Neural cell (in vitro differentiated cells): ENCODE measurements around the gene IGLON5. TPM values are rescaled to one million over a fixed set of nuclear protein-coding genes. Genes with fewer than 3 reads are reported as not detected.

Source experiments
- H2AFZ ChIP-seq: fragments of 200-600, 300-800 bp; sonication (generic), shearing (Covaris generic); 2 replicates; pipeline ENCODE4 v1.6.0; 2014; ENCODE audit warnings: low read depth, mild to moderate bottlenecking, antibody characterized with exemption, low read length, moderate library complexity
- H3F3A ChIP-seq: fragments of 200-600 bp; shearing (Covaris generic); 2 replicates; pipeline ENCODE4 v1.6.1; 2016; ENCODE audit warnings: mild to moderate bottlenecking, moderate library complexity, mixed read lengths, antibody characterized with exemption, low read length; ENCODE audit not compliant: insufficient read depth, poor library complexity, severe bottlenecking
- H3K27ac ChIP-seq: fragments of 200-600, 300-800 bp; sonication (generic), shearing (Covaris generic); 2 replicates; pipeline ENCODE4 v1.5.1; 2014; ENCODE audit warnings: mild to moderate bottlenecking, low read length, moderate library complexity
- H3K27me3 ChIP-seq: fragments of 300-800, 200-600 bp; sonication (generic), shearing (Covaris generic); 2 replicates; pipeline ENCODE4 v1.6.0; 2014; ENCODE audit warnings: mild to moderate bottlenecking, low read depth, low read length, moderate library complexity; ENCODE audit not compliant: insufficient read depth
- H3K36me3 ChIP-seq: fragments of 300-800, 200-600 bp; sonication (generic), shearing (Covaris generic); 2 replicates; pipeline ENCODE4 v1.5.1; 2014; ENCODE audit warnings: mild to moderate bottlenecking, antibody characterized with exemption, low read length, moderate library complexity; ENCODE audit not compliant: insufficient read depth
- H3K4me2 ChIP-seq: fragments of 300-800, 200-600 bp; sonication (generic), shearing (Covaris generic); 2 replicates; pipeline ENCODE4 v1.6.0; 2014; ENCODE audit warnings: mild to moderate bottlenecking, low read length
- H3K4me3 ChIP-seq: fragments of 300-800, 200-600 bp; sonication (generic), shearing (Covaris generic); 2 replicates; pipeline ENCODE4 v1.5.1; 2014; ENCODE audit warnings: mild to moderate bottlenecking, low read length, moderate library complexity
- H3K79me2 ChIP-seq: fragments of 200-600 bp; shearing (Covaris generic); replicated peaks from 2 replicates; pipeline ENCODE4 v1.6.0; 2014; ENCODE audit warnings: mild to moderate bottlenecking, low read length, moderate library complexity; ENCODE audit not compliant: insufficient read depth
- H3K9ac ChIP-seq: fragments of 300-800, 200-600 bp; sonication (generic), shearing (Covaris generic); 2 replicates; pipeline ENCODE4 v1.6.1; 2016; ENCODE audit warnings: mild to moderate bottlenecking, low read length, mixed read lengths
- H3K9me2 ChIP-seq: fragments of 200-600 bp; shearing (Covaris generic); 2 replicates; pipeline ENCODE4 v1.6.1; 2016; ENCODE audit warnings: mild to moderate bottlenecking, low read length, mixed read lengths; ENCODE audit not compliant: insufficient read depth
- H3K9me3 ChIP-seq: fragments of 200-600, 300-800 bp; sonication (generic), shearing (Covaris generic); 2 replicates; pipeline ENCODE4 v1.6.1; 2016; ENCODE audit warnings: mild to moderate bottlenecking, mixed run types, low read length, moderate library complexity, mixed read lengths
- H4K20me1 ChIP-seq: fragments of 200-600 bp; shearing (Covaris generic); 2 replicates; pipeline ENCODE4 v1.6.1; 2016; ENCODE audit warnings: mild to moderate bottlenecking, mixed run types; ENCODE audit not compliant: insufficient read depth
- CTCF ChIP-seq: fragments of 450-650 bp; IDR thresholded peaks from 2 replicates; pipeline ENCODE4 v1.5.1; 2014; ENCODE audit warnings: antibody characterized with exemption, mild to moderate bottlenecking, moderate library complexity; ENCODE audit not compliant: poor library complexity, severe bottlenecking
- EP300 ChIP-seq: fragments of 450-650 bp; conservative IDR thresholded peaks from 2 replicates; pipeline ENCODE4 v1.6.1; 2014; ENCODE audit warnings: antibody characterized with exemption, mild to moderate bottlenecking, moderate library complexity; ENCODE audit not compliant: poor library complexity, severe bottlenecking
- EZH2 ChIP-seq: fragments of 200-600, 300-800 bp; shearing (Covaris generic), sonication (generic); IDR thresholded peaks from 2 replicates; pipeline ENCODE4 v1.6.1; 2014; ENCODE audit warnings: antibody characterized with exemption, low read length, borderline replicate concordance, mild to moderate bottlenecking; ENCODE audit not compliant: insufficient read depth, poor library complexity, severe bottlenecking
- MXI1 ChIP-seq: fragments of 450-650 bp; conservative IDR thresholded peaks from 2 replicates; pipeline ENCODE4 v1.6.1; 2014; ENCODE audit warnings: antibody characterized with exemption, mild to moderate bottlenecking; ENCODE audit not compliant: poor library complexity, severe bottlenecking
- POLR2AphosphoS5 ChIP-seq: IDR thresholded peaks from 2 replicates; pipeline ENCODE4 v1.6.1; 2012
- RAD21 ChIP-seq: fragments of 450-650 bp; conservative IDR thresholded peaks from 2 replicates; pipeline ENCODE4 v1.6.1; 2014; ENCODE audit warnings: antibody characterized with exemption, mild to moderate bottlenecking, moderate library complexity
- REST ChIP-seq: IDR thresholded peaks from 2 replicates; pipeline ENCODE4 v1.6.1; 2012; ENCODE audit warnings: borderline replicate concordance
- SMC3 ChIP-seq: fragments of 450-650 bp; conservative IDR thresholded peaks from 2 replicates; pipeline ENCODE4 v1.6.1; 2014; ENCODE audit warnings: antibody characterized with exemption, mild to moderate bottlenecking, moderate library complexity; ENCODE audit not compliant: poor library complexity
- TAF1 ChIP-seq: IDR thresholded peaks from 2 replicates; pipeline ENCODE4 v1.6.1; 2012; ENCODE audit warnings: low read depth
- polyA plus RNA-seq: library from polyadenylated mRNA; depleted of rRNA; stranded (reverse); fragments of >200 nt; gene quantifications from 2 replicates; pipeline ENCODE4 v1.2.3, GENCODE V29; 2014

Gene IGLON5
- polyA plus RNA-seq, 1 donor from 2014 or later = 13.5 TPM

GRCh38 chr19:51339313-51339686 lies 27.9 kb downstream of the IGLON5 start:
- no peaks in the 10 kb centered on the region for H3K9me2 ChIP-seq
- no peaks in the 10 kb centered on the region for H4K20me1 ChIP-seq
- no peaks in the 10 kb centered on the region for H3K79me2 ChIP-seq
- no peak for TF ChIP-seq EZH2
- no peak for TF ChIP-seq EP300
- TF ChIP-seq SMC3 = no peak
- H3K4me3 ChIP-seq = peak overlapping the region; percentile 72
- H3K27me3 ChIP-seq = peaks cover 5% of the 10 kb centered on the region
- no peaks in the 10 kb centered on the region for H3K36me3 ChIP-seq
- H3K9ac ChIP-seq = peak overlapping the region; percentile 70
- H3F3A ChIP-seq = no peaks in the 10 kb centered on the region
- no peaks in the 10 kb centered on the region for H3K9me3 ChIP-seq
- peak overlapping the region; percentile 7 for H3K4me2 ChIP-seq
- H3K27ac ChIP-seq = peak overlapping the region; percentile 53
- H2AFZ ChIP-seq = peak overlapping the region; percentile 31

GRCh38 chr19:51339687-51340656 lies 28.5 kb downstream of the IGLON5 start:
- H3K79me2 ChIP-seq = no peaks in the 10 kb centered on the region
- H3K36me3 ChIP-seq = no peaks in the 10 kb centered on the region
- no peaks in the 10 kb centered on the region for H3K9me3 ChIP-seq
- H3K27me3 ChIP-seq = peaks cover 5% of the 10 kb centered on the region
- H4K20me1 ChIP-seq = no peaks in the 10 kb centered on the region
- peak overlapping the region; percentile 8 for H3K27ac ChIP-seq
- no peaks in the 10 kb centered on the region for H3F3A ChIP-seq
- H3K9me2 ChIP-seq = no peaks in the 10 kb centered on the region
- peak; percentile 63 for TF ChIP-seq CTCF
- TF ChIP-seq REST = no peak
- peak; percentile 60 for TF ChIP-seq SMC3
- no peak for TF ChIP-seq EZH2
- TF ChIP-seq MXI1 = peak; percentile 51
- peak; percentile 52 for TF ChIP-seq POLR2AphosphoS5
- TF ChIP-seq TAF1 = peak; percentile 67
- peak; percentile 51 for TF ChIP-seq EP300
- TF ChIP-seq RAD21 = peak; percentile 33
- peak overlapping the region; percentile 70 for H3K9ac ChIP-seq
- H3K4me3 ChIP-seq = peak overlapping the region; percentile 72
- no peak overlapping the region for H2AFZ ChIP-seq
- peak overlapping the region; percentile 7 for H3K4me2 ChIP-seq
